Epithelial cell of esophagus (primary cell): ENCODE results near the gene CERK.
"Not testable (repeated sequence)": the region's sequence is repeated elsewhere in the genome, so short reads cannot be mapped to it uniquely, and the experiment has no call there.

Experiments
- DNase-seq: peaks from one replicate; pipeline ENCODE4 v3.0.0; 2010; ENCODE audit warnings: low read depth
- H3K4me3 ChIP-seq: 2 replicates; pipeline ENCODE4 v1.5.1; 2011; ENCODE audit warnings: mild to moderate bottlenecking, low read length, control low read depth
- CTCF ChIP-seq: IDR thresholded peaks from 2 replicates; pipeline ENCODE4 v1.5.1; 2011; ENCODE audit warnings: low read depth, mild to moderate bottlenecking, low read length, control low read depth, inconsistent platforms; ENCODE audit not compliant: insufficient read depth; ENCODE audit errors: missing control alignments

The CERK gene

GRCh38 chr22:46646531-46647215 lies 91.4 kb downstream of the CERK start:
- no peak for TF ChIP-seq CTCF
- no peak overlapping the region for H3K4me3 ChIP-seq
- no peak for DNase-seq

GRCh38 chr22:46642840-46643480 lies 95.1 kb downstream of the CERK start:
- not testable (repeated sequence) for H3K4me3 ChIP-seq, DNase-seq

GRCh38 chr22:46641811-46642266 lies 96.2 kb downstream of the CERK start:
- H3K4me3 ChIP-seq: no peak overlapping the region
- no peak for TF ChIP-seq CTCF
- no peak for DNase-seq

GRCh38 chr22:46640293-46641055 lies 97.6 kb downstream of the CERK start:
- TF ChIP-seq CTCF: no peak
- no peak for DNase-seq
- H3K4me3 ChIP-seq: no peak overlapping the region

- no peak for TF ChIP-seq CTCF
- H3K4me3 ChIP-seq: no peak overlapping the region
- no peak for DNase-seq
Measured at GRCh38 chr22:46639843-46640242, 98.2 kb downstream of the CERK start.

- no peak for TF ChIP-seq CTCF
- no peak overlapping the region for H3K4me3 ChIP-seq
- no peak for DNase-seq
Measured at GRCh38 chr22:46638601-46639431, 99.2 kb downstream of the CERK start.
